KMS-11 (cell line): ENCODE results near the gene PKN3.
"Not testable (repeated sequence)": the region's sequence is repeated elsewhere in the genome, so short reads cannot be mapped to it uniquely, and the experiment has no call there.

Experiments
- H2AFZ ChIP-seq: fragments of 200-600 bp; sonication (generic); 2 replicates; pipeline ENCODE4 v1.6.1; 2016; ENCODE audit warnings: antibody characterized with exemption, mixed run types, low read depth
- H3K27ac ChIP-seq: fragments of 200-600 bp; sonication (generic); 2 replicates; pipeline ENCODE4 v1.6.1; 2016; ENCODE audit warnings: mild to moderate bottlenecking, mixed run types
- H3K27me3 ChIP-seq: fragments of 200-600 bp; sonication (generic); 2 replicates; pipeline ENCODE4 v1.6.1; 2017; ENCODE audit warnings: mild to moderate bottlenecking, low read depth, mixed run types, moderate library complexity; ENCODE audit not compliant: insufficient read depth
- H3K36me3 ChIP-seq: fragments of 200-600 bp; sonication (generic); 2 replicates; pipeline ENCODE4 v1.6.1; 2017; ENCODE audit warnings: mild to moderate bottlenecking, mixed run types; ENCODE audit not compliant: insufficient read depth
- H3K4me1 ChIP-seq: fragments of 200-600 bp; sonication (generic); 2 replicates; pipeline ENCODE4 v1.6.1; 2016; ENCODE audit warnings: mild to moderate bottlenecking, low read depth, mixed run types; ENCODE audit not compliant: poor library complexity, severe bottlenecking
- H3K4me2 ChIP-seq: fragments of 200-600 bp; sonication (generic); 2 replicates; pipeline ENCODE4 v1.7.0; 2016; ENCODE audit warnings: mild to moderate bottlenecking, mixed run types
- H3K4me3 ChIP-seq: fragments of 200-600 bp; sonication (generic); IDR thresholded peaks from 2 replicates; pipeline ENCODE4 v1.6.1; 2017; ENCODE audit warnings: low read depth, low read length, mixed read lengths; ENCODE audit not compliant: insufficient read depth
- H3K79me2 ChIP-seq: fragments of 200-600 bp; sonication (generic); 2 replicates; pipeline ENCODE4 v1.6.1; 2016; ENCODE audit warnings: low read depth, mixed run types; ENCODE audit not compliant: insufficient read depth
- H3K9ac ChIP-seq: fragments of 200-600 bp; sonication (generic); 2 replicates; pipeline ENCODE4 v1.6.1; 2016; ENCODE audit warnings: mild to moderate bottlenecking, mixed run types
- H4K20me1 ChIP-seq: fragments of 200-600 bp; sonication (generic); 2 replicates; pipeline ENCODE4 v1.6.1; 2016; ENCODE audit warnings: mild to moderate bottlenecking, mixed run types; ENCODE audit not compliant: insufficient read depth
- CTCF ChIP-seq: fragments of 200-600 bp; sonication (generic); conservative IDR thresholded peaks from 2 replicates; pipeline ENCODE4 v1.6.1; 2017; ENCODE audit warnings: low read depth, mild to moderate bottlenecking, antibody characterized with exemption, low read length, moderate library complexity, mixed read lengths

The PKN3 gene

DNA sequence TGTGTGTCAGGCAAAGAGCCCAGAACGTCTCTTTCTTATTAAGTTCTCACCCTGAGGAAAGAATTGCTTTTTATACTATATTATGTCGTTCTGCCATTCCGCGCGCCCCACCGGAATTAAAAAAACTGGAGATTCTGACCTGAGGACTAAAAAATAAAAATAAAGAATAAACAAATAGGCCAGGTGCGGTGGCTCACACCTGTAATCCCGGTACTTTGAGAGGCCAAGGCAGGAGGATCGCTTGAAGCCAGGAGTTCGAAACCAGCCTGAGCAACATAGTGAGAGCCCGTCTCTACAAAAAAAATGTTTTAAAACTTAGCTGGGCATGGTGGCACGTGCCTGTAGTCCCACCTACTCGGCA, 45.0 kb upstream of the PKN3 start:
- Histone ChIP-seq H3K4me2 (peak overlapping the region; percentile 52), H2AFZ (peak overlapping the region; percentile 90), H3K36me3 (no peaks in the 10 kb centered on the region), H3K27ac (peak overlapping the region; percentile 100), H3K9ac (peak overlapping the region; percentile 100), H3K79me2 (no peaks in the 10 kb centered on the region), H4K20me1 (no peaks in the 10 kb centered on the region), H3K27me3 (no peaks in the 10 kb centered on the region), H3K4me1 (peaks cover 8% of the 10 kb centered on the region), H3K4me3 (no peak overlapping the region)
- no peak for TF ChIP-seq CTCF

- H2AFZ ChIP-seq: no peak overlapping the region
- no peak for TF ChIP-seq CTCF
- H3K79me2 ChIP-seq: no peaks in the 10 kb centered on the region
- no peak overlapping the region for H3K9ac ChIP-seq
- H3K4me2 ChIP-seq: no peak overlapping the region
- peaks cover 8% of the 10 kb centered on the region for H3K4me1 ChIP-seq
- no peaks in the 10 kb centered on the region for H4K20me1 ChIP-seq
- no peaks in the 10 kb centered on the region for H3K27me3 ChIP-seq
- H3K4me3 ChIP-seq: no peak overlapping the region
- no peaks in the 10 kb centered on the region for H3K36me3 ChIP-seq
- no peak overlapping the region for H3K27ac ChIP-seq
Measured at GRCh38 chr9:128657796-128658195, 44.5 kb upstream of the PKN3 start.

GRCh38 chr9:128666481-128666941, 35.8 kb upstream of the PKN3 start:
- not testable (repeated sequence) for H3K36me3 ChIP-seq, H3K27ac ChIP-seq, H4K20me1 ChIP-seq, H3K27me3 ChIP-seq, H3K4me2 ChIP-seq, H3K4me1 ChIP-seq, H2AFZ ChIP-seq, H3K79me2 ChIP-seq, H3K9ac ChIP-seq, H3K4me3 ChIP-seq

- no peaks in the 10 kb centered on the region for H3K79me2 ChIP-seq
- H3K27ac ChIP-seq: no peak overlapping the region
- no peak overlapping the region for H2AFZ ChIP-seq
- H3K4me2 ChIP-seq: no peak overlapping the region
- no peaks in the 10 kb centered on the region for H3K36me3 ChIP-seq
- no peaks in the 10 kb centered on the region for H3K4me1 ChIP-seq
- no peaks in the 10 kb centered on the region for H4K20me1 ChIP-seq
- no peak overlapping the region for H3K4me3 ChIP-seq
- H3K27me3 ChIP-seq: no peaks in the 10 kb centered on the region
- H3K9ac ChIP-seq: no peak overlapping the region
- no peak for TF ChIP-seq CTCF
Measured at GRCh38 chr9:128669786-128670185, 32.5 kb upstream of the PKN3 start.

GRCh38 chr9:128675382-128675781, 26.9 kb upstream of the PKN3 start:
- H3K79me2 ChIP-seq: no peaks in the 10 kb centered on the region
- H3K4me1 ChIP-seq: no peaks in the 10 kb centered on the region
- H3K4me3 ChIP-seq: no peak overlapping the region
- no peaks in the 10 kb centered on the region for H4K20me1 ChIP-seq
- no peak overlapping the region for H3K9ac ChIP-seq
- no peak overlapping the region for H3K4me2 ChIP-seq
- no peaks in the 10 kb centered on the region for H3K27me3 ChIP-seq
- no peak for TF ChIP-seq CTCF
- no peak overlapping the region for H3K27ac ChIP-seq
- no peaks in the 10 kb centered on the region for H3K36me3 ChIP-seq
- H2AFZ ChIP-seq: no peak overlapping the region
